ENCODE measurements around the gene NPAS3. TPM values are rescaled to one million over a fixed set of nuclear protein-coding genes. Genes with fewer than 3 reads are reported as not detected.

Gene NPAS3
- total and polyA plus RNA-seq, 10 donors: 0.13 to 9.5 (median 2.9) TPM

DNA sequence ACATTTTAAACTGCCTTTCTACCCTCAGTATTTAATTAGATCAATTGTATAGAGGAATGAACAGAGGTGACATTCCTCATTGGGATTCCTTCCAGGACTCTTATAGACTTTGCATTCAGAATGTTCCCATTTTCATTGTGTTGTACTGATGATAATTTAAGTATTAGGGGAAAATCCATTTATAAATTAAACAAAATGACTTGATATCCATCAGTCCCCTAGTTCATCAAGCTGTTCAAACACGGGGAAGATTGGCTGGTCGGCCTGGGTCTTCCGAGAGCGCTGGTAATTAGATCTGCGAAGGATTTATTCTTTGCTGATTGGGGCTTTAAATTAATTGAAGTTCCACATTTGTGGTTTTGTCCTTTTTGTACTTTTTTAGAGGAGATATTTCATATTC, 738.2 kb downstream of the NPAS3 start:
- Histone ChIP-seq H3K4me1 (no peaks in the 10 kb centered on the region), H3K4me3 (no peak overlapping the region), H3K27me3 (replicated peaks in 1 of 7) (no peaks in the 10 kb centered on the region), H3K27ac (no peak overlapping the region), H3K36me3 (no peaks in the 10 kb centered on the region), H3K9me3 (no peaks in the 10 kb centered on the region)
- 95 to 98% (median 96%) methylated on average over 5 of the region's 5 CpGs for WGBS, 5 donors
- no peak for DNase-seq
- intact Hi-C loops (cut with DNase I; ENCODE audit: low total_unique reads): no loop called here
- TF ChIP-seq, protein P1, sequence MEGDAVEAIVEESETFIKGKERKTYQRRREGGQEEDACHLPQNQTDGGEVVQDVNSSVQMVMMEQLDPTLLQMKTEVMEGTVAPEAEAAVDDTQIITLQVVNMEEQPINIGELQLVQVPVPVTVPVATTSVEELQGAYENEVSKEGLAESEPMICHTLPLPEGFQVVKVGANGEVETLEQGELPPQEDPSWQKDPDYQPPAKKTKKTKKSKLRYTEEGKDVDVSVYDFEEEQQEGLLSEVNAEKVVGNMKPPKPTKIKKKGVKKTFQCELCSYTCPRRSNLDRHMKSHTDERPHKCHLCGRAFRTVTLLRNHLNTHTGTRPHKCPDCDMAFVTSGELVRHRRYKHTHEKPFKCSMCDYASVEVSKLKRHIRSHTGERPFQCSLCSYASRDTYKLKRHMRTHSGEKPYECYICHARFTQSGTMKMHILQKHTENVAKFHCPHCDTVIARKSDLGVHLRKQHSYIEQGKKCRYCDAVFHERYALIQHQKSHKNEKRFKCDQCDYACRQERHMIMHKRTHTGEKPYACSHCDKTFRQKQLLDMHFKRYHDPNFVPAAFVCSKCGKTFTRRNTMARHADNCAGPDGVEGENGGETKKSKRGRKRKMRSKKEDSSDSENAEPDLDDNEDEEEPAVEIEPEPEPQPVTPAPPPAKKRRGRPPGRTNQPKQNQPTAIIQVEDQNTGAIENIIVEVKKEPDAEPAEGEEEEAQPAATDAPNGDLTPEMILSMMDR (IDR thresholded peaks at IDR 0.05 in 8 of 11, conservative IDR thresholded peaks at IDR 0.05 in 3 of 11): no peak
- TF ChIP-seq POLR2AphosphoS5 (IDR thresholded peaks at IDR 0.05) (no peak), POLR2A (IDR thresholded peaks at IDR 0.05) (no peak)

- Histone ChIP-seq H3K36me3 (no peaks in the 10 kb centered on the region), H3K9me3 (no peaks in the 10 kb centered on the region), H3K4me3 (no peak overlapping the region), H3K27me3 (replicated peaks in 1 of 7) (no peaks in the 10 kb centered on the region), H3K27ac (no peak overlapping the region), H3K4me1 (no peaks in the 10 kb centered on the region)
- DNase-seq: no peak
- WGBS, 5 donors: 85 to 94% (median 91%) methylated on average over 5 of the region's 5 CpGs
- intact Hi-C loops (cut with DNase I; ENCODE audit: low total_unique reads): no loop called here
- TF ChIP-seq POLR2AphosphoS5 (IDR thresholded peaks at IDR 0.05) (no peak), POLR2A (IDR thresholded peaks at IDR 0.05) (no peak)
- TF ChIP-seq, protein P1 (IDR thresholded peaks at IDR 0.05 in 8 of 11, conservative IDR thresholded peaks at IDR 0.05 in 3 of 11): no peak
These were observed 739.3 kb downstream of the NPAS3 start for GRCh38 chr14:33678005-33678404.

DNA sequence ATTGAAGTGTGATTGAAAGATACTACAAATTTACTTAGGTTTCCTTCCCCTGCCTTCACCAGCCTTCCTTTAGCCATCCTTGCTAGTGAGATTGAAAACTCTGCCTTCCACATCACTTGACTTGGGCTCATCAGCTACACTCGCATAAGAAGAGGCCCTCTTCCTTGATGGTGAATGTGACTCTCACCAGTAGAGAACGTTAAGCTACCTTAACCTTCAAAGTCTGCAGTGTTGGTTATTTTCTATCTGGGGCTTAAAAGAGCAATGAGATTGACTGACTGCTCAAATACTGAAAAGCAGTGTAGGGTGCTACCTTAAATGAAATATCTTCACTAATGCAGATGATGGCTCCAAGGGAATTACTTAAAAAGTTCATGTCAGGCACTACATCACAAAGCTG, 740.3 kb downstream of the NPAS3 start:
- intact Hi-C loops (cut with DNase I; ENCODE audit: low total_unique reads): no loop called here
- no peak overlapping the region for H3K27ac ChIP-seq
- H3K4me3 ChIP-seq: no peak overlapping the region
- H3K36me3 ChIP-seq: no peaks in the 10 kb centered on the region
- DNase-seq: no peak
- no peaks in the 10 kb centered on the region for H3K27me3 ChIP-seq (replicated peaks in 1 of 7)
- 79 to 90% (median 89%) methylated on average over 2 of the region's 2 CpGs for WGBS, 5 donors
- no peaks in the 10 kb centered on the region for H3K9me3 ChIP-seq
- no peaks in the 10 kb centered on the region for H3K4me1 ChIP-seq
- no peak for TF ChIP-seq POLR2A (IDR thresholded peaks at IDR 0.05)
- TF ChIP-seq POLR2AphosphoS5 (IDR thresholded peaks at IDR 0.05): no peak
- TF ChIP-seq, protein P1 (IDR thresholded peaks at IDR 0.05 in 8 of 11, conservative IDR thresholded peaks at IDR 0.05 in 3 of 11): no peak

- no peaks in the 10 kb centered on the region for H3K9me3 ChIP-seq
- intact Hi-C loops (cut with DNase I; ENCODE audit: low total_unique reads): no loop called here
- no peaks in the 10 kb centered on the region for H3K36me3 ChIP-seq
- H3K4me3 ChIP-seq: no peak overlapping the region
- 74 to 81% (median 79%) methylated on average over 3 of the region's 3 CpGs for WGBS, 5 donors
- no peak overlapping the region for H3K27ac ChIP-seq
- H3K27me3 ChIP-seq (replicated peaks in 1 of 7): no peaks in the 10 kb centered on the region
- DNase-seq: no peak
- TF ChIP-seq POLR2AphosphoS5 (IDR thresholded peaks at IDR 0.05): no peak
- TF ChIP-seq, protein P1 (IDR thresholded peaks at IDR 0.05 in 8 of 11, conservative IDR thresholded peaks at IDR 0.05 in 3 of 11): no peak
- no peak for TF ChIP-seq POLR2A (IDR thresholded peaks at IDR 0.05)
- H3K4me1 ChIP-seq: no peaks in the 10 kb centered on the region
These were observed 741.0 kb downstream of the NPAS3 start for GRCh38 chr14:33679461-33680225.
